Measurements from ENCODE around the gene MSANTD4.
"Not testable (repeated sequence)": the region's sequence is repeated elsewhere in the genome, so short reads cannot be mapped to it uniquely, and the experiment has no call there.

MSANTD4 gene

DNA sequence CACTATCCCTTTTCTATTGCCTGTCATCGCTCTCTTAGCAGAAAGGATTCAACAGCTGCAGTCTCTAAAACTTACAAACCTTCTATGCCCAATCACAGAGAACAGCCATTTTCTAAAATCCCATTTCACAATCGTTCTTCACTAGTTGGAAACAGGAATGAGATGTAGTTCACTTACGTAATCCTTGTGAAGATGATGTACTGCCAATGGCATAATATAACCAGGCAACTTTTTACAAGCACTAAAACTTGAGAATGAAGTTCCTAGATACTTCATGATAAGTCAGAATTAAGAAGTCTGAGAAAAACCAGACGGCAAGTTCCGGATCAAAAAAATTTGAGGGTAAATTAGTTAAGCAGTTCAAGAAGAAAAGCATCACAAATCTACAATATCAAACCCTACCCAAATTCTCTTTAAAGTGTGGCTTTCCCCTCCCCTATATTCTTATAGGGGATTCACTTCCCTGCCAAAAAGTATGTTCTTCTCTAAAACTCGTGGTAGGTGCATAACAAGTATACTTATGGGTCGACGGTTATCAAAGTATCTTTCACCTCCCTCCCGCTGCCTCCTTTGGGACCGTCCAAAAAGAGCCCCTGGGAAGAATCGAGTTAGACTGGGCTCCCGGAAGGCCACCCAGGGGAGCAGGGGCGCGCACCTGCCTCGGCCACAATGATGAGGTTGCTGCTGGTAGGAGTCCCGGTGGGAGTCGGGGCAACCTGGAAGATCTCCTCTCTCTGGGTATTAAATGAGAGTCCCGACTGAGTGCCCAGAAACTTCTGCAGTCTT lies 666 bp downstream of the MSANTD4 start:
- Histone ChIP-seq H3K36me3 (ENCODE audit: insufficient read depth, low read length) (peaks cover 7% of the 10 kb centered on the region), H3K9ac (ENCODE audit: insufficient read length) (peak overlapping the region; percentile 79), H3K9me3 (ENCODE audit: low read depth, low read length) (no peaks in the 10 kb centered on the region), H3K4me3 (peak overlapping the region; percentile 92), H3K27ac (no peak overlapping the region)
- TF ChIP-seq EZH2 (IDR thresholded peaks at IDR 0.05) (no peak), FOXP2 (optimal IDR thresholded peaks at IDR 0.05; ENCODE audit: control extremely low read depth, extremely low read length, insufficient read depth) (no peak), POLR2AphosphoS5 (IDR thresholded peaks at IDR 0.05; ENCODE audit: borderline replicate concordance, low read depth, low read length) (no peak)
- DNase-seq (ENCODE audit: low read depth, low spot score), result no peak

DNA sequence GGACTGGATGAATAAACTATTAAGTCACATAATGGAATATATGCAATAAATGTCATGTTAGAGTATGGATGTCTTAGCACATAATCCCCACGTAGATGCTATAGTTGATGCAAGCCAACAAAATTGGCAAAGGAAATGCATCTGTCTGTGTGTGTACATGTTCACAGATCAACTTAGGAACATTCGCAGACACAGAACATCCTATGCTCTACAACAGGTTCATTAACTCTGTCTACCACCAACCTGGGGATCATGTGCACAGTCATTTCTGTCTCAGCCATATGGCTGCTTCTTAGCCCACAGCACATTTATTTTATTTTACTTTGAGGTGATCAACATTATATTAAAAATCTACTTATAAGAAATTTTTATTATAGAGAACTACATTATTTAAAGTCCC lies 4.9 kb downstream of the MSANTD4 start:
- no peak for DNase-seq (ENCODE audit: low read depth, low spot score)
- Histone ChIP-seq H3K9ac (ENCODE audit: insufficient read length) (no peak overlapping the region), H3K36me3 (ENCODE audit: insufficient read depth, low read length) (peaks cover 10% of the 10 kb centered on the region), H3K9me3 (ENCODE audit: low read depth, low read length) (no peaks in the 10 kb centered on the region), H3K4me3 (no peak overlapping the region), H3K27ac (no peak overlapping the region)
- TF ChIP-seq FOXP2 (optimal IDR thresholded peaks at IDR 0.05; ENCODE audit: control extremely low read depth, extremely low read length, insufficient read depth), result no peak
- TF ChIP-seq EZH2 (IDR thresholded peaks at IDR 0.05), result no peak
- no peak for TF ChIP-seq POLR2AphosphoS5 (IDR thresholded peaks at IDR 0.05; ENCODE audit: borderline replicate concordance, low read depth, low read length)

DNA sequence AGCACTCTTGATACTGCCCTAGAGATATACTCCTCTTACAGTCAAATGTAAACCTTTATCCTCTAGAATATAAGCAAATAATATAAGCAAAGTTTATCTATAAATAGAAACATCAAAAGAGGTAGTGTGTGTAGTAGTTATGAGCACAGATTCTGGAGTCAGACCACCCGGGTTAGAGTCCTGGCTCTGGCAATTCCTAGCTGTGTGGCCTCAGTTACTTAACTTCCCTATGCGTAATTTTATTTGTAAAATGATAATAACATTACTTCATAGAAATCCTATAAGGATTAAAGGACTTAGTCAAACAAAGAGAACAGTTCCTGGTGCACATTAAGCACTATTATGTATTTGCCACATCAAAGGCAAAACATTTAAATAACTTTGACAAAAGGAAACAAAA lies 7.0 kb downstream of the MSANTD4 start:
- TF ChIP-seq FOXP2 (optimal IDR thresholded peaks at IDR 0.05; ENCODE audit: control extremely low read depth, extremely low read length, insufficient read depth) (no peak), POLR2AphosphoS5 (IDR thresholded peaks at IDR 0.05; ENCODE audit: borderline replicate concordance, low read depth, low read length) (no peak), EZH2 (IDR thresholded peaks at IDR 0.05) (no peak)
- no peak overlapping the region for H3K4me3 ChIP-seq
- H3K36me3 ChIP-seq (ENCODE audit: insufficient read depth, low read length), result peaks cover 28% of the 10 kb centered on the region
- no peak overlapping the region for H3K27ac ChIP-seq
- no peak for DNase-seq (ENCODE audit: low read depth, low spot score)
- H3K9ac ChIP-seq (ENCODE audit: insufficient read length), result no peak overlapping the region
- H3K9me3 ChIP-seq (ENCODE audit: low read depth, low read length), result no peaks in the 10 kb centered on the region

DNA sequence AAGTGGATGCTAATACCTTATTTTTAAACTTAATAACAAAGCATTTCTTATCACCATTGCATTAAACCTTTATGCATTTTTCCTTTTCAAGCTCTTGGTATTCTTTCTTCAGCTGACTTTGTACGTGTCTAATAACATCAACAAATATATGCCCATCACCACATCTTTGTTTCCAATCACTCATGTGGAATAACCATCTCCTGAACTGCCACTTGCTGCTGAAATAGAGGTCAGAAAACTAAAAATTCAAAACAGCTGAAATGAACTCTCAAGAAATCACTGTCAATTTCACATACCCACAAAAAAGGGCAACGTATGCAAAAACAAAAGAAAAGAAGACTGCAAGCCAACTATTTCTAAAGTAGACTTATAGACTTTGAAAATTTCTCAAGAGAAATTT lies 7.4 kb downstream of the MSANTD4 start:
- no peak overlapping the region for H3K9ac ChIP-seq (ENCODE audit: insufficient read length)
- no peak for DNase-seq (ENCODE audit: low read depth, low spot score)
- no peak overlapping the region for H3K27ac ChIP-seq
- H3K4me3 ChIP-seq, result no peak overlapping the region
- no peaks in the 10 kb centered on the region for H3K9me3 ChIP-seq (ENCODE audit: low read depth, low read length)
- H3K36me3 ChIP-seq (ENCODE audit: insufficient read depth, low read length), result peaks cover 30% of the 10 kb centered on the region
- TF ChIP-seq FOXP2 (optimal IDR thresholded peaks at IDR 0.05; ENCODE audit: control extremely low read depth, extremely low read length, insufficient read depth) (no peak), POLR2AphosphoS5 (IDR thresholded peaks at IDR 0.05; ENCODE audit: borderline replicate concordance, low read depth, low read length) (no peak), EZH2 (IDR thresholded peaks at IDR 0.05) (no peak)

DNA sequence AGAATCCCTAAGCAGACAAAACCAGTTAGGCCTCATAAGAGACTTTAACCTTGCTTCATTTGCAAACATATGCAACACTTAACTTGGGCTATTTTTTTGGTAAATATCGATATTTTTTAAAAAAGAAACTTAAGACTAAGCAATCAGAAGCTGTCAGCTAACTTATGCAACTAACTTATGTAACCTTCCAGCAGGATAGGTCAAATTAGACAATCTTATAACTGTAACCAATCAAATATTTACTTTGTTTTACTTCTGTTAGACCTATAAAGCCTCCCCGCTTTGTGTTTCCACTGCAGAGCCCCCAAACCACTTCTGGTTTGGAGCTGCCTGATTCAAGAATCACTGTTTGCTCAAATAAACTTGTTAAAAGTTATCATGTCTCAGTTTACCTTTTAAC lies 8.0 kb downstream of the MSANTD4 start:
- Histone ChIP-seq H3K9me3 (ENCODE audit: low read depth, low read length) (no peaks in the 10 kb centered on the region), H3K9ac (ENCODE audit: insufficient read length) (no peak overlapping the region), H3K4me3 (no peak overlapping the region), H3K27ac (no peak overlapping the region), H3K36me3 (ENCODE audit: insufficient read depth, low read length) (peaks cover 34% of the 10 kb centered on the region)
- TF ChIP-seq FOXP2 (optimal IDR thresholded peaks at IDR 0.05; ENCODE audit: control extremely low read depth, extremely low read length, insufficient read depth) (no peak), POLR2AphosphoS5 (IDR thresholded peaks at IDR 0.05; ENCODE audit: borderline replicate concordance, low read depth, low read length) (no peak), EZH2 (IDR thresholded peaks at IDR 0.05) (no peak)
- no peak for DNase-seq (ENCODE audit: low read depth, low spot score)

DNA sequence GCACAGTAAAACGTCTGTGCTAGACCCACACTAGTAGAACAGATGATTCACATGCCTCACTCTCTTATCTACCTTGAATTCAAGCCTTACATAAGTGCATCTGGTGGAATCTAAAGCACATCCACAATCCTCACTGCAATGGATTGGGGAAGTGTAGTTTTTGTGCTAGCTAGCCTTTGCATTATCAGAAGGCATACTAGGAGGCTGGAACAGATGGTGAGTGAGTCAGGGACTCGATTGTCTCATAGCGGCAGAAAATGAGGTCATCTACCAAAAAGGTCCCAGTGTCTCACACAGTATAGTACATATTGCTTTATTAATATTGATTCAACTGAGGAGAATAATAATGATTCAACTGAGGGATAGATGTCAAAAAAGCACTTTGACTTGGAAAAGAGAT lies 9.3 kb downstream of the MSANTD4 start:
- TF ChIP-seq EZH2 (IDR thresholded peaks at IDR 0.05), result no peak
- TF ChIP-seq POLR2AphosphoS5 (IDR thresholded peaks at IDR 0.05; ENCODE audit: borderline replicate concordance, low read depth, low read length), result no peak
- no peak for TF ChIP-seq FOXP2 (optimal IDR thresholded peaks at IDR 0.05; ENCODE audit: control extremely low read depth, extremely low read length, insufficient read depth)
- no peaks in the 10 kb centered on the region; the same call in 1 of the 2 replicates for H3K9me3 ChIP-seq (ENCODE audit: low read depth, low read length)
- no peak overlapping the region for H3K4me3 ChIP-seq
- H3K9ac ChIP-seq (ENCODE audit: insufficient read length), result no peak overlapping the region
- H3K27ac ChIP-seq, result no peak overlapping the region
- H3K36me3 ChIP-seq (ENCODE audit: insufficient read depth, low read length), result peaks cover 45% of the 10 kb centered on the region
- DNase-seq (ENCODE audit: low read depth, low spot score), result no peak

DNA sequence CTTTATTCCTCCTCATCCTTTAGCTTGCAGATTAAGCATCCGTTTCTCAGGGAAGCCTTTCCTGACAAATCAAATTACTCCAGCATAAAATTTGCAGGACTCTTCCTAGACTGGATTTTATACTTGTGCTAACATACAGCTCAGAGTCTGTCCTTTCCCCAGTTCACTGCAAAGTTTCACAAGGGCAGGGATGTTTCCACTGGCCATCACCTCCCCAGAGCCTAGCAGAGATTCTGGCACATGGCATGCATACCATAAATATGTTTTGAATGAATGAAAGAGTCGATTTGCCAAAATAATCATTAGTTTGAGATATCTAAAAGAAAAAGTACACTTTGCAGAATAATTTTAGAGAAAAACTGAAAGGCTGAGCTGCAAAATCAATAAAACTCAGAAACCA lies 10.6 kb downstream of the MSANTD4 start:
- H3K36me3 ChIP-seq (ENCODE audit: insufficient read depth, low read length), result peaks cover 56% of the 10 kb centered on the region
- no peaks in the 10 kb centered on the region; the same call in 1 of the 2 replicates for H3K9me3 ChIP-seq (ENCODE audit: low read depth, low read length)
- DNase-seq (ENCODE audit: low read depth, low spot score), result no peak
- no peak for TF ChIP-seq FOXP2 (optimal IDR thresholded peaks at IDR 0.05; ENCODE audit: control extremely low read depth, extremely low read length, insufficient read depth)
- no peak for TF ChIP-seq POLR2AphosphoS5 (IDR thresholded peaks at IDR 0.05; ENCODE audit: borderline replicate concordance, low read depth, low read length)
- no peak overlapping the region for H3K9ac ChIP-seq (ENCODE audit: insufficient read length)
- H3K4me3 ChIP-seq, result no peak overlapping the region
- H3K27ac ChIP-seq, result no peak overlapping the region

DNA sequence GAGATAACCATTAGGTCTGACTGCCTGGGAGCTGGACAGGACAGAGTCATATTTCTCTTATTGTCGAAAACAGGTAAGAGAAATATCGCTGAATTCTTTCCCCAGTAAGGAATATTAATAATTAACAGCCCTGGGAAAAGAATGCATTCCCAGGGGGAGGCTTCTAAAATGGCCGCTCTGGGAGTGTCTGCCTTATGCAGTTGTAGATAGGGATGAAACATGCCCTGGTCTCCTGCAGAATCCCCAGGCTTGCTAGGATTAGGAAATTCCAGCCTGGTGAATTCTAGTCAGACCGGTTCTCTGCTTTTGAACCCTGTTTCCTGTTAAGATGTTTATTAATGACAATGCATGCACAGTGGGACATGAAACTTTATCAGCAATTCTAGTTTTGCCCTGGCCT lies 18.9 kb downstream of the MSANTD4 start:
- not testable (repeated sequence) for H3K9ac ChIP-seq (ENCODE audit: insufficient read length); H3K27ac ChIP-seq; H3K9me3 ChIP-seq (ENCODE audit: low read depth, low read length); DNase-seq (ENCODE audit: low read depth, low spot score); H3K4me3 ChIP-seq
- H3K36me3 ChIP-seq (ENCODE audit: insufficient read depth, low read length), result peaks cover 26% of the 10 kb centered on the region

Measured in SK-N-MC (cell line).